Measurements from ENCODE around the gene TAS2R39. TPM values are rescaled to one million over a fixed set of nuclear protein-coding genes. Genes with fewer than 3 reads are reported as not detected.
A peak's percentile ranks its signal among the peaks of the same experiment; 100 is the strongest.
"Not testable (repeated sequence)": the region's sequence is repeated elsewhere in the genome, so short reads cannot be mapped to it uniquely, and the experiment has no call there.

TAS2R39 gene
- total RNA-seq, 4 donors from 2014 or later: not detected

DNA sequence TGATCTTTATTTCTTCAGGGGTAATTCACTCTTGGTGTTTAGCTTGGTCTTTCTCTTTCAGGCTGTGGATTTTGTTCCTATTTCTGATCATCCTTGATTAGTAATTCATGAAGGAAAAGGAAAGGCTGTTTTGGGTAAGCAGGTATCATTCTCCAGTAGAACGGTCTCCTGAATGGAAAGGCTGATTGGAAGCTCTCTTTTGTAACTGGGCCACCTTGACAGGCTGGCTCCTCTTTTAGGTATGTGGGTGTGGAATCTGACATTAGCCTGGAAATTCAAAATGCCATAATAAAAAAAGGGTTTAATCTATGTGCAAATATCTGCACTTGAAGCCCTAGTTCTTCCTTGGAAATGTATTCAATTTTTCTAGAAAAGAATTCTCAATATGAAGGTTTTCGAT, 18.9 kb downstream of the TAS2R39 start:
- no peak overlapping the region for H3K27ac ChIP-seq
- 85 to 89% methylated on average over 2 of the region's 2 CpGs for WGBS, 2 donors
- no peak for DNase-seq (ENCODE audit: low spot score in 2 of 2)
- no peaks in the 10 kb centered on the region for H3K36me3 ChIP-seq
- H3K27me3 ChIP-seq: no peaks in the 10 kb centered on the region
- peaks cover 0 to 17% (median 2%) of the 10 kb centered on the region in 4 donors for H3K9me3 ChIP-seq
- peaks cover 0 to 4% (median 0%) of the 10 kb centered on the region in 4 donors for H3K4me1 ChIP-seq
- TF ChIP-seq POLR2A (IDR thresholded peaks at IDR 0.05): no peak
- TF ChIP-seq EP300 (IDR thresholded peaks at IDR 0.05): no peak
- TF ChIP-seq, protein P1, sequence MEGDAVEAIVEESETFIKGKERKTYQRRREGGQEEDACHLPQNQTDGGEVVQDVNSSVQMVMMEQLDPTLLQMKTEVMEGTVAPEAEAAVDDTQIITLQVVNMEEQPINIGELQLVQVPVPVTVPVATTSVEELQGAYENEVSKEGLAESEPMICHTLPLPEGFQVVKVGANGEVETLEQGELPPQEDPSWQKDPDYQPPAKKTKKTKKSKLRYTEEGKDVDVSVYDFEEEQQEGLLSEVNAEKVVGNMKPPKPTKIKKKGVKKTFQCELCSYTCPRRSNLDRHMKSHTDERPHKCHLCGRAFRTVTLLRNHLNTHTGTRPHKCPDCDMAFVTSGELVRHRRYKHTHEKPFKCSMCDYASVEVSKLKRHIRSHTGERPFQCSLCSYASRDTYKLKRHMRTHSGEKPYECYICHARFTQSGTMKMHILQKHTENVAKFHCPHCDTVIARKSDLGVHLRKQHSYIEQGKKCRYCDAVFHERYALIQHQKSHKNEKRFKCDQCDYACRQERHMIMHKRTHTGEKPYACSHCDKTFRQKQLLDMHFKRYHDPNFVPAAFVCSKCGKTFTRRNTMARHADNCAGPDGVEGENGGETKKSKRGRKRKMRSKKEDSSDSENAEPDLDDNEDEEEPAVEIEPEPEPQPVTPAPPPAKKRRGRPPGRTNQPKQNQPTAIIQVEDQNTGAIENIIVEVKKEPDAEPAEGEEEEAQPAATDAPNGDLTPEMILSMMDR (IDR thresholded peaks at IDR 0.05): no peak
- no peak overlapping the region for H3K4me3 ChIP-seq

DNA sequence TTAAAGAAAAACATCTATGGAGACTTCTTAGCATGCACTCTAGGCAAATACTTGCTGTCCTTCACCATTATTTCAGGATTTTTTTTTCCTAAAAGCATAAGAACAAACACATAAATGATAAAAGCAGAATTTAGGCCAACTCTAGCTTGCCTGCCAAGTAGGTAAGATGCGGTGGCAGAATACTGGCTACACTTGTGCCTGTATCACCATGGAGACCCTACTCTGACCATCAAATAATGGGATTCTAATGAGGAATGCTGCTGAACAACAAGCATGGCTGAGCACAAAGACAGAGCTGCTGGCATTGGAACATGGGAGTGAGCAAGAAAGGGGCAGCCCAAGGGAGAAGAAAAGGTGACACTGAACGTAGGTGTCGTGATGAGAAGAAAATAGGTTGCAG, 20.2 kb downstream of the TAS2R39 start:
- no peaks in the 10 kb centered on the region for H3K36me3 ChIP-seq
- 85 to 92% methylated on average over 3 of the region's 3 CpGs for WGBS, 2 donors
- no peak overlapping the region for H3K4me3 ChIP-seq

GRCh38 chr7:143205560-143206293, 22.5 kb downstream of the TAS2R39 start:
- H3K27me3 ChIP-seq: no peaks in the 10 kb centered on the region
- H3K4me3 ChIP-seq: no peak overlapping the region
- peaks cover 0 to 4% (median 0%) of the 10 kb centered on the region in 4 donors for H3K4me1 ChIP-seq
- WGBS, 2 donors: 74 to 78% methylated on average over 13 of the region's 13 CpGs
- peak in 1 of 2 donors; percentile 72 for TF ChIP-seq EP300 (IDR thresholded peaks at IDR 0.05)
- TF ChIP-seq, protein P1 (IDR thresholded peaks at IDR 0.05): no peak
- no peak for TF ChIP-seq POLR2A (IDR thresholded peaks at IDR 0.05)
- DNase-seq (ENCODE audit: low spot score in 2 of 2): peak in 1 of 2 donors; percentile 24
- no peaks in the 10 kb centered on the region for H3K36me3 ChIP-seq
- H3K27ac ChIP-seq: no peak overlapping the region
- no peaks in the 10 kb centered on the region for H3K9me3 ChIP-seq

More for the DNA sequence above, 20.2 kb downstream of the TAS2R39 start:
- Histone ChIP-seq H3K27ac (no peak overlapping the region), H3K4me1 (peaks cover 0 to 4% (median 0%) of the 10 kb centered on the region in 4 donors), H3K9me3 (peaks cover 0 to 8% (median 2%) of the 10 kb centered on the region in 4 donors), H3K27me3 (no peaks in the 10 kb centered on the region)
- no peak for DNase-seq (ENCODE audit: low spot score in 2 of 2)
- TF ChIP-seq POLR2A (IDR thresholded peaks at IDR 0.05): no peak
- TF ChIP-seq EP300 (IDR thresholded peaks at IDR 0.05): no peak
- TF ChIP-seq, protein P1 (IDR thresholded peaks at IDR 0.05): no peak

DNA sequence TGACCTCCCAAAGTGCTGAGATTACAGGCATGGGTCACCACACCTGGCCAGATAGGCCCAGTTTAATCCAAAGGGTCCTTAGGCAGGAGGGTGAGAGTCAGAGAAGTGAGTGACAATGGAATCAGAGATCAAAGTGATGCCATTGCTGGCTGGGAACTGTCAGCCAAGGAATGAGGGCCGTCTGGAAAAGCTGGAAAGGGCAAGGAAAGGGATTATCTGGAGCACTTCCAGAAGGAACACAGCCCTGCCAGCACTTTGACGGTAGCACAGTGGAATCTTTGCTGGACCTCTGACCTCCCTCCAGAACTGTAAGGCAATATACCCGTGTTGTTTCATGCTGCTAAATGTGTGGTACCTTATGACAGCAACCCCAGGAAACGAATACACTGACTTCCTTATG, 27.3 kb downstream of the TAS2R39 start:
- no peaks in the 10 kb centered on the region for H3K27me3 ChIP-seq
- no peak for TF ChIP-seq POLR2A (IDR thresholded peaks at IDR 0.05)
- TF ChIP-seq EP300 (IDR thresholded peaks at IDR 0.05): no peak
- TF ChIP-seq, protein P1 (IDR thresholded peaks at IDR 0.05): no peak
- H3K27ac ChIP-seq: no peak overlapping the region
- DNase-seq (ENCODE audit: low spot score in 2 of 2): no peak
- H3K36me3 ChIP-seq: no peaks in the 10 kb centered on the region
- H3K4me1 ChIP-seq: peaks cover 0 to 3% (median 0%) of the 10 kb centered on the region in 4 donors
- H3K9me3 ChIP-seq: no peaks in the 10 kb centered on the region
- no peak overlapping the region for H3K4me3 ChIP-seq
- 24 to 28% methylated on average over 4 of the region's 4 CpGs for WGBS, 2 donors

GRCh38 chr7:143213478-143213877, 30.3 kb downstream of the TAS2R39 start:
- 95 to 97% methylated on average over 4 of the region's 4 CpGs for WGBS, 2 donors
- H3K27ac ChIP-seq; H3K4me1 ChIP-seq; H3K4me3 ChIP-seq; H3K27me3 ChIP-seq; H3K9me3 ChIP-seq; H3K36me3 ChIP-seq; DNase-seq (ENCODE audit: low spot score in 2 of 2): not testable (repeated sequence)
